LNCaP clone FGC (cell line): ENCODE results near the gene DHRSX.
"Not testable (repeated sequence)": the region's sequence is repeated elsewhere in the genome, so short reads cannot be mapped to it uniquely, and the experiment has no call there.

Source experiments
- DNase-seq: peaks from one replicate; pipeline ENCODE4 v3.0.0-alpha.2; 2011; ENCODE audit warnings: low read depth
- H3K4me3 ChIP-seq: 2 replicates; pipeline ENCODE4 v1.5.1; 2011; ENCODE audit warnings: mild to moderate bottlenecking, low read depth, low read length, control low read depth
- CTCF ChIP-seq: IDR thresholded peaks from 2 replicates; pipeline ENCODE4 v1.5.1; 2012; ENCODE audit warnings: mild to moderate bottlenecking; ENCODE audit not compliant: control insufficient read depth, insufficient read depth; ENCODE audit errors: extremely low read depth

Gene DHRSX

GRCh38 chrX:2243913-2244460, 256.8 kb downstream of the DHRSX start:
- H3K4me3 ChIP-seq = no peak overlapping the region
- TF ChIP-seq CTCF = no peak
- DNase-seq = no peak

- TF ChIP-seq CTCF = no peak
- no peak for DNase-seq
- H3K4me3 ChIP-seq = no peak overlapping the region
Measured at GRCh38 chrX:2242980-2243379, 257.8 kb downstream of the DHRSX start.

- DNase-seq = no peak
- no peak for TF ChIP-seq CTCF
Measured at GRCh38 chrX:2242326-2242725, 258.4 kb downstream of the DHRSX start.

GRCh38 chrX:2241496-2241895, 259.3 kb downstream of the DHRSX start:
- H3K4me3 ChIP-seq, DNase-seq: not testable (repeated sequence)

More at GRCh38 chrX:2242326-2242725, 258.4 kb downstream of the DHRSX start:
- H3K4me3 ChIP-seq = no peak overlapping the region

- not testable (repeated sequence) for DNase-seq, H3K4me3 ChIP-seq
Measured at GRCh38 chrX:2240761-2241160, 260.0 kb downstream of the DHRSX start.

- no peak for TF ChIP-seq CTCF
- no peak for DNase-seq
- H3K4me3 ChIP-seq = no peak overlapping the region
Measured at GRCh38 chrX:2237976-2238375, 262.8 kb downstream of the DHRSX start.

- H3K4me3 ChIP-seq = no peak overlapping the region
- no peak for TF ChIP-seq CTCF
- DNase-seq = no peak
Measured at GRCh38 chrX:2231570-2232192, 269.1 kb downstream of the DHRSX start.

GRCh38 chrX:2230457-2230856, 270.3 kb downstream of the DHRSX start:
- TF ChIP-seq CTCF = no peak
- no peak overlapping the region for H3K4me3 ChIP-seq
- DNase-seq = no peak
